ENCODE results near the gene WHAMM.

GRCh38 chr15:82849556-82850512 lies 40.4 kb downstream of the WHAMM start:
- TF ChIP-seq, protein P1, sequence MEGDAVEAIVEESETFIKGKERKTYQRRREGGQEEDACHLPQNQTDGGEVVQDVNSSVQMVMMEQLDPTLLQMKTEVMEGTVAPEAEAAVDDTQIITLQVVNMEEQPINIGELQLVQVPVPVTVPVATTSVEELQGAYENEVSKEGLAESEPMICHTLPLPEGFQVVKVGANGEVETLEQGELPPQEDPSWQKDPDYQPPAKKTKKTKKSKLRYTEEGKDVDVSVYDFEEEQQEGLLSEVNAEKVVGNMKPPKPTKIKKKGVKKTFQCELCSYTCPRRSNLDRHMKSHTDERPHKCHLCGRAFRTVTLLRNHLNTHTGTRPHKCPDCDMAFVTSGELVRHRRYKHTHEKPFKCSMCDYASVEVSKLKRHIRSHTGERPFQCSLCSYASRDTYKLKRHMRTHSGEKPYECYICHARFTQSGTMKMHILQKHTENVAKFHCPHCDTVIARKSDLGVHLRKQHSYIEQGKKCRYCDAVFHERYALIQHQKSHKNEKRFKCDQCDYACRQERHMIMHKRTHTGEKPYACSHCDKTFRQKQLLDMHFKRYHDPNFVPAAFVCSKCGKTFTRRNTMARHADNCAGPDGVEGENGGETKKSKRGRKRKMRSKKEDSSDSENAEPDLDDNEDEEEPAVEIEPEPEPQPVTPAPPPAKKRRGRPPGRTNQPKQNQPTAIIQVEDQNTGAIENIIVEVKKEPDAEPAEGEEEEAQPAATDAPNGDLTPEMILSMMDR (IDR thresholded peaks at IDR 0.05), result peak; percentile 58 to 94 (median 88)
- no peak for TF ChIP-seq POLR2A (IDR thresholded peaks at IDR 0.05)
- TF ChIP-seq POLR2AphosphoS5 (IDR thresholded peaks at IDR 0.05), result peak; percentile 92

Data from prostate gland (tissue), 2 donors.